ENCODE data around the gene SP4.

DNA sequence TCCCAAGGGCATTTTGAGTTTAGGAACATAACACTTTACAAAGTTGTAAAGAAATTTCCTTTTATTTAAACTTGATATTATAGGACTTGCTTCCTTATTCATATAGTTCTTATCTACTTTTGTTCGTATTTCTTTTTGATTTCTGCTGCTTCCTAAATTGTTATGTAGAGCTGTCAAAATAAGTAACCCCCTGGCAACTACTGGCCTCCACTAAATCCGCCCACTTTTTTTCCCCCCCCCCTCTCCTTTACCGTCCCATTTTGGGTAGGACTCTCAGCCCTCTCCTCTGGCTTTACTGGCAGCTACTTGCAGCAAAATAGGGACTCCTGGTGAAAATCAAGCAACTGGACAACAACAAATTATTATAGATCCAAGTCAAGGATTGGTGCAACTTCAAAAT, 1.1 kb downstream of the SP4 start:
- TF ChIP-seq, protein P1, sequence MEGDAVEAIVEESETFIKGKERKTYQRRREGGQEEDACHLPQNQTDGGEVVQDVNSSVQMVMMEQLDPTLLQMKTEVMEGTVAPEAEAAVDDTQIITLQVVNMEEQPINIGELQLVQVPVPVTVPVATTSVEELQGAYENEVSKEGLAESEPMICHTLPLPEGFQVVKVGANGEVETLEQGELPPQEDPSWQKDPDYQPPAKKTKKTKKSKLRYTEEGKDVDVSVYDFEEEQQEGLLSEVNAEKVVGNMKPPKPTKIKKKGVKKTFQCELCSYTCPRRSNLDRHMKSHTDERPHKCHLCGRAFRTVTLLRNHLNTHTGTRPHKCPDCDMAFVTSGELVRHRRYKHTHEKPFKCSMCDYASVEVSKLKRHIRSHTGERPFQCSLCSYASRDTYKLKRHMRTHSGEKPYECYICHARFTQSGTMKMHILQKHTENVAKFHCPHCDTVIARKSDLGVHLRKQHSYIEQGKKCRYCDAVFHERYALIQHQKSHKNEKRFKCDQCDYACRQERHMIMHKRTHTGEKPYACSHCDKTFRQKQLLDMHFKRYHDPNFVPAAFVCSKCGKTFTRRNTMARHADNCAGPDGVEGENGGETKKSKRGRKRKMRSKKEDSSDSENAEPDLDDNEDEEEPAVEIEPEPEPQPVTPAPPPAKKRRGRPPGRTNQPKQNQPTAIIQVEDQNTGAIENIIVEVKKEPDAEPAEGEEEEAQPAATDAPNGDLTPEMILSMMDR (IDR thresholded peaks at IDR 0.05): no peak
- no peak for TF ChIP-seq EZH2 (IDR thresholded peaks at IDR 0.05; ENCODE audit: borderline replicate concordance, insufficient read depth, low read depth, low read length, poor library complexity, severe bottlenecking)

Measured in B cell (primary cell).